HG02943 (cell line): ENCODE measurements around the gene TRPM4.
"Not testable (repeated sequence)": the region's sequence is repeated elsewhere in the genome, so short reads cannot be mapped to it uniquely, and the experiment has no call there.

Experiments
- ATAC-seq: cut with Tn5 transposase; IDR thresholded peaks from one replicate; pipeline ENCODE4 v1.9.1; 2021; ENCODE audit warnings: mild to moderate bottlenecking, low read depth, moderate library complexity; ENCODE audit not compliant: unreplicated experiment

The TRPM4 gene

GRCh38 chr19:49182848-49183375, 25.3 kb downstream of the TRPM4 start:
- ATAC-seq = no peak

- no peak for ATAC-seq
Measured at GRCh38 chr19:49186108-49186507, 28.5 kb downstream of the TRPM4 start.

- ATAC-seq = no peak
Measured at GRCh38 chr19:49188626-49189200, 31.1 kb downstream of the TRPM4 start.

GRCh38 chr19:49189259-49189658, 31.7 kb downstream of the TRPM4 start:
- ATAC-seq = no peak

- no peak for ATAC-seq
Measured at GRCh38 chr19:49190781-49191180, 33.2 kb downstream of the TRPM4 start.

GRCh38 chr19:49193822-49194394, 36.3 kb downstream of the TRPM4 start:
- ATAC-seq = no peak

GRCh38 chr19:49194408-49194807, 36.8 kb downstream of the TRPM4 start:
- ATAC-seq = no peak

- no peak for ATAC-seq
Measured at GRCh38 chr19:49196527-49197240, 39.1 kb downstream of the TRPM4 start.

GRCh38 chr19:49200238-49200862, 42.8 kb downstream of the TRPM4 start:
- ATAC-seq = no peak

- ATAC-seq = no peak
Measured at GRCh38 chr19:49201042-49201441, 43.5 kb downstream of the TRPM4 start.

- ATAC-seq = no peak
Measured at GRCh38 chr19:49205114-49205513, 47.5 kb downstream of the TRPM4 start.

- ATAC-seq = not testable (repeated sequence)
Measured at GRCh38 chr19:49209502-49209901, 51.9 kb downstream of the TRPM4 start.

GRCh38 chr19:49210108-49210900, 52.7 kb downstream of the TRPM4 start:
- ATAC-seq = no peak

GRCh38 chr19:49210901-49211451, 53.4 kb downstream of the TRPM4 start:
- ATAC-seq = no peak

GRCh38 chr19:49212016-49212701, 54.6 kb downstream of the TRPM4 start:
- no peak for ATAC-seq

- ATAC-seq = no peak
Measured at GRCh38 chr19:49213791-49214190, 56.2 kb downstream of the TRPM4 start.

- no peak for ATAC-seq
Measured at GRCh38 chr19:49214701-49215100, 57.1 kb downstream of the TRPM4 start.

- no peak for ATAC-seq
Measured at GRCh38 chr19:49216071-49216470, 58.5 kb downstream of the TRPM4 start.

- no peak for ATAC-seq
Measured at GRCh38 chr19:49217382-49217781, 59.8 kb downstream of the TRPM4 start.

- ATAC-seq = no peak
Measured at GRCh38 chr19:49222011-49222410, 64.4 kb downstream of the TRPM4 start.
